ENCODE results near the gene SUPT3H.
A peak's percentile ranks its signal among the peaks of the same experiment; 100 is the strongest.

SUPT3H gene

GRCh38 chr6:44855562-44856411 lies 521.9 kb downstream of the SUPT3H start:
- Histone ChIP-seq H3K27ac (no peak overlapping the region), H3K4me3 (no peak overlapping the region)
- DNase-seq (ENCODE audit: low spot score) = no peak
- TF ChIP-seq, protein P1, sequence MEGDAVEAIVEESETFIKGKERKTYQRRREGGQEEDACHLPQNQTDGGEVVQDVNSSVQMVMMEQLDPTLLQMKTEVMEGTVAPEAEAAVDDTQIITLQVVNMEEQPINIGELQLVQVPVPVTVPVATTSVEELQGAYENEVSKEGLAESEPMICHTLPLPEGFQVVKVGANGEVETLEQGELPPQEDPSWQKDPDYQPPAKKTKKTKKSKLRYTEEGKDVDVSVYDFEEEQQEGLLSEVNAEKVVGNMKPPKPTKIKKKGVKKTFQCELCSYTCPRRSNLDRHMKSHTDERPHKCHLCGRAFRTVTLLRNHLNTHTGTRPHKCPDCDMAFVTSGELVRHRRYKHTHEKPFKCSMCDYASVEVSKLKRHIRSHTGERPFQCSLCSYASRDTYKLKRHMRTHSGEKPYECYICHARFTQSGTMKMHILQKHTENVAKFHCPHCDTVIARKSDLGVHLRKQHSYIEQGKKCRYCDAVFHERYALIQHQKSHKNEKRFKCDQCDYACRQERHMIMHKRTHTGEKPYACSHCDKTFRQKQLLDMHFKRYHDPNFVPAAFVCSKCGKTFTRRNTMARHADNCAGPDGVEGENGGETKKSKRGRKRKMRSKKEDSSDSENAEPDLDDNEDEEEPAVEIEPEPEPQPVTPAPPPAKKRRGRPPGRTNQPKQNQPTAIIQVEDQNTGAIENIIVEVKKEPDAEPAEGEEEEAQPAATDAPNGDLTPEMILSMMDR (IDR thresholded peaks at IDR 0.05) = no peak

DNA sequence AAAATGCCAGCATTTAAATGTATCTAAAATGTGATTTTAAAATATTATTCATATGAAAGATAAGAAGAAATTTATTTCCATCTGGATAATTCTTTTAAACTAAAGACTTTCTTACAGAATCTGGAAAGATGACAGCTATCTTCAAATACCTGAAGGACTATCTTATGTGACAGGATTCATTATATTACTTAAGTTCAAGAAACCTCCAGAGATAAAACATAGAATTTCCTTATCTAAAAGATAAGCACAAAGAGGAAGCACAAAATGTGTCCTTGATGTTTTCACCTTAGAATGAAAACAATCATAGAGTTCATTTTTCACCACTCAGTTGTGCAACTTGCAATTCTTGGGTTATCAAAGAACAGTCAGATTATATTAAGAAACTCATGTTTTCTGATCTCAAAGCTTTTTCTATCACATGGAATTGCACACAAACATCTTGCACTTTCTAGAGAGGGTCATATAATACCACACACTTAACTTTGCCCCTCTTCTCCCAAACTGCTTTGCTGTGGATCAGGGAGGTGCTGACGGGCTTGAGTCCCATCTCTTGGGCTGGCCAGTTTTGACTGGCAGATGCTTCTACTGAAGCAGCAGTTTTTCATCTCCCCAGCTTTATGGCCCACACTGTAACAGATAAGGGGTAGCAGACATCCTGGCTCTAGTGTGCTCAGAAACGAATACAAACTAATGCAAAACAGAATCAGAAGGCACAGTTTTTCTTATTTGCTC lies 522.9 kb downstream of the SUPT3H start:
- Histone ChIP-seq H3K27ac (no peak overlapping the region), H3K4me3 (no peak overlapping the region)
- DNase-seq (ENCODE audit: low spot score) = no peak
- TF ChIP-seq, protein P1 (IDR thresholded peaks at IDR 0.05) = no peak

GRCh38 chr6:44851176-44851575 lies 526.6 kb downstream of the SUPT3H start:
- H3K4me3 ChIP-seq = no peak overlapping the region
- H3K27ac ChIP-seq = peak overlapping the region in 1 of 2 donors; percentile 9
- TF ChIP-seq, protein P1 (IDR thresholded peaks at IDR 0.05) = no peak
- no peak for DNase-seq (ENCODE audit: low spot score)

DNA sequence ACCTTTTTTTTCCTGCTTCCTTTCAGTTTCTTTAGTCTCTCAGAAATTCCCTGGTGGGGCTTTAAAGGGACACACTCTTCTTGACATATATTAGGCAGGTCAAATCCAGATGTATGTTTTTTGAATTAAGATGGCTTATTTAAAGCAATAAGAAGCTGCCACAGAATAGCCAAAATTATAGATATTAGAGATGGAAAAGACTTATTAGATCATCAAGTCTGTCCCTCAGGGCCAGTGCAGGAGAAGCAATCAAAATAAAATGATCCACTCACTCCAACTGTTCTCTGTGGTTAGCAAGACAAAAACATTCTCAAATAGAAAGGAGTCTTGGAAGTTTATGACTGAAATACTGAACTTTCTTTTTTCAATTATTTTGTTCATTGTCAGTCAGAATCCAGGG lies 527.4 kb downstream of the SUPT3H start:
- DNase-seq (ENCODE audit: low spot score) = no peak
- no peak overlapping the region for H3K27ac ChIP-seq
- TF ChIP-seq, protein P1 (IDR thresholded peaks at IDR 0.05) = no peak
- no peak overlapping the region for H3K4me3 ChIP-seq

DNA sequence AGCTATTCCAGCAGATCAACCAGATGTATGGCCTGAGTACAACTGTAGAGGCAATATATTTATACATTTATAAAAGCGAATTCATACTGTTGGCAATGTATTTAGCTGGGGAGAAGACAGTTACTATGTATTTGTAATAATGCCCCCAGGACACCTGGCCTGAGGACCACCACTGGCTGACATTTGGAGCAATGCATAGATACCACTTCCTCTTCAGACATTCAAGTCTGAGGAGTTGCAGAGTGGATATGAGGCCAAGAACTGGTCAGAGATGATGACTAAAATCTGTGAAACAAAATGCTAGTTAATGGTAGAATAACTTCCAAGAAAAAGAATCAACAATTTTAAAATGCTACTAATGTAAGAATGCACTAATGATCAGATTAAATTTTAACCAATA lies 527.9 kb downstream of the SUPT3H start:
- Histone ChIP-seq H3K27ac (no peak overlapping the region), H3K4me3 (no peak overlapping the region)
- TF ChIP-seq, protein P1 (IDR thresholded peaks at IDR 0.05) = no peak

GRCh38 chr6:44843734-44844133 lies 534.0 kb downstream of the SUPT3H start:
- TF ChIP-seq, protein P1 (IDR thresholded peaks at IDR 0.05) = no peak
- H3K27ac ChIP-seq = no peak overlapping the region
- no peak overlapping the region for H3K4me3 ChIP-seq
- no peak for DNase-seq (ENCODE audit: low spot score)

More for the DNA sequence above, 527.9 kb downstream of the SUPT3H start:
- DNase-seq (ENCODE audit: low spot score) = no peak
